HepG2 (cell line): Measurements from ENCODE around the gene PAFAH1B2. TPM values are rescaled to one million over a fixed set of nuclear protein-coding genes. Genes with fewer than 3 reads are reported as not detected.

Experiments
- KAT7 ChIP-seq: IDR thresholded peaks from 2 replicates; pipeline ENCODE4 v1.6.1; 2018; ENCODE audit warnings: borderline replicate concordance, missing compliant biosample characterization
- MXD1 ChIP-seq: sonication (generic); formaldehyde crosslinking; IDR thresholded peaks from 2 replicates; pipeline ENCODE4 v1.4.0; 2020; ENCODE audit warnings: mild to moderate bottlenecking, missing genetic modification reagents
- MXI1 ChIP-seq: IDR thresholded peaks from 3 replicates; pipeline ENCODE4 v1.6.1; 2012; ENCODE audit warnings: low read depth, low read length, inconsistent platforms, borderline replicate concordance
- PTBP1 ChIP-seq: fragments of 200-400 bp; formaldehyde crosslinking; IDR thresholded peaks from 2 replicates; pipeline ENCODE4 v1.6.1; 2018; ENCODE audit warnings: low read length, low read depth; ENCODE audit not compliant: poor library complexity, severe bottlenecking
- SKI ChIP-seq: fragments of 450-650 bp; IDR thresholded peaks from one replicate; pipeline ENCODE4 v1.6.1; 2018; ENCODE audit warnings: mild to moderate bottlenecking; ENCODE audit not compliant: partially characterized antibody
- SP5 ChIP-seq: IDR thresholded peaks from 2 replicates; pipeline ENCODE4 v1.6.1; 2016; ENCODE audit warnings: low read depth, borderline replicate concordance
- TCF7 ChIP-seq: sonication (generic); IDR thresholded peaks from 2 replicates; pipeline ENCODE4 v1.6.1; 2016; ENCODE audit warnings: antibody characterized with exemption, low read depth
- TFDP2 ChIP-seq: sonication (generic); formaldehyde crosslinking; IDR thresholded peaks from 2 replicates; pipeline ENCODE4 v1.4.0; 2020; ENCODE audit warnings: missing genetic modification reagents
- ZBTB37 ChIP-seq: sonication (generic); formaldehyde crosslinking; IDR thresholded peaks from 2 replicates; pipeline ENCODE4 v1.4.0; 2020; ENCODE audit warnings: mild to moderate bottlenecking, missing genetic modification reagents
- ZEB1 ChIP-seq: IDR thresholded peaks from 2 replicates; pipeline ENCODE4 v1.6.1; 2012; ENCODE audit warnings: mild to moderate bottlenecking, low read depth, inconsistent platforms; ENCODE audit not compliant: insufficient replicate concordance
- ZFP36L1 ChIP-seq: sonication (generic); formaldehyde crosslinking; IDR thresholded peaks from 2 replicates; pipeline ENCODE4 v1.8.0; 2022; ENCODE audit warnings: mild to moderate bottlenecking, missing genetic modification reagents, moderate library complexity
- ZMYM3 ChIP-seq: sonication (generic); formaldehyde crosslinking; IDR thresholded peaks from 2 replicates; pipeline ENCODE4 v1.5.1; 2020; ENCODE audit warnings: mild to moderate bottlenecking, missing genetic modification reagents
- ZNF264 ChIP-seq: sonication (generic); formaldehyde crosslinking; IDR thresholded peaks from 2 replicates; pipeline ENCODE4 v1.4.0; 2020; ENCODE audit warnings: missing genetic modification reagents
- ZNF318 ChIP-seq: sonication (generic); formaldehyde crosslinking; IDR thresholded peaks from 2 replicates; pipeline ENCODE4 v1.4.0; 2020; ENCODE audit warnings: mild to moderate bottlenecking, missing genetic modification reagents
- ZNF350 ChIP-seq: sonication (generic); formaldehyde crosslinking; IDR thresholded peaks from 2 replicates; pipeline ENCODE4 v1.4.0; 2020; ENCODE audit warnings: mild to moderate bottlenecking, low read depth, missing genetic modification reagents, borderline replicate concordance
- ZNF558 ChIP-seq: sonication (generic); formaldehyde crosslinking; IDR thresholded peaks from 2 replicates; pipeline ENCODE4 v1.9.0; 2022; ENCODE audit warnings: mild to moderate bottlenecking, missing genetic modification reagents, borderline replicate concordance
- ZNF589 ChIP-seq: sonication (generic); formaldehyde crosslinking; conservative IDR thresholded peaks from 2 replicates; pipeline ENCODE4 v1.8.0; 2022; ENCODE audit warnings: mild to moderate bottlenecking, moderate library complexity, missing genetic modification reagents
- ZNF777 ChIP-seq: sonication (generic); formaldehyde crosslinking; IDR thresholded peaks from 2 replicates; pipeline ENCODE4 v1.4.0; 2020; ENCODE audit warnings: missing genetic modification reagents
- polyA plus RNA-seq, 8 experiments: library from polyadenylated mRNA; depleted of rRNA in 3 of 8; stranded (reverse) in 7 of 8; unstranded in 1 of 8; fragments of >200 nt; fragmentation: Illumina TruSeq in 4 of 8; extraction: Trizol in 4 of 8; gene quantifications; 2 replicates each; pipeline versions ENCODE4 v1.2.1 to v1.2.3, GENCODE V29; 2011 to 2016; ENCODE audit warnings: low read depth in 4 of 8, missing spikeins in 1 of 8, mixed read lengths in 1 of 8; ENCODE audit not compliant: insufficient read depth in 1 of 8
- total RNA-seq, 5 experiments: library from RNA; depleted of rRNA; stranded (reverse); fragments of >200 nt; fragmentation: Illumina TruSeq; extraction: Trizol; gene quantifications; 2 replicates each; pipeline ENCODE4 v1.2.3, GENCODE V29; 2016; ENCODE audit warnings: low read depth in 1 of 5

PAFAH1B2 gene
- total and polyA plus RNA-seq, 2 of the 13 experiments (the other 11 are each of a cell fraction or from before 2014, with no cell fraction given) = 28.8 to 104 TPM

GRCh38 chr11:117143871-117144476 is at the start of gene PAFAH1B2 (continued):
- no peak; the same call in 1 of the 2 replicates for TF ChIP-seq ZNF264
- TF ChIP-seq ZNF589 (CRISPR knock-in tag) = no peak; the same call in 1 of the 2 replicates
- TF ChIP-seq ZNF318 = 0 out of 2 replicates have a peak, but pooled peaks have one; percentile 67
- TF ChIP-seq TCF7 = no peak
- no peak for TF ChIP-seq PTBP1
- TF ChIP-seq MXD1 (CRISPR knock-in tag) = peak; percentile 93
- peak; percentile 91; the same call in 2 of the 3 replicates for TF ChIP-seq MXI1
- TF ChIP-seq TFDP2 (CRISPR knock-in tag) = peak; percentile 89
- peak; percentile 77 for TF ChIP-seq ZFP36L1 (CRISPR knock-in tag)
- peak; percentile 40 for TF ChIP-seq SKI
- TF ChIP-seq ZMYM3 (CRISPR knock-in tag) = 0 out of 2 replicates have a peak, but pooled peaks have one; percentile 35
- peak; percentile 83 for TF ChIP-seq ZEB1
- TF ChIP-seq ZBTB37 (CRISPR knock-in tag) = no peak
- peak; percentile 33; the same call in 1 of the 2 replicates for TF ChIP-seq ZNF558 (CRISPR knock-in tag)
- TF ChIP-seq ZNF777 (CRISPR knock-in tag) = peak; percentile 85
- peak; percentile 80; the same call in 1 of the 2 replicates for TF ChIP-seq ZNF350 (CRISPR knock-in tag)
- peak; percentile 68 for TF ChIP-seq SP5 (CRISPR knock-in tag)
- TF ChIP-seq KAT7 (CRISPR knock-in tag) = peak; percentile 48; the same call in 1 of the 2 replicates
